T-helper 2 cell treated with Interferon-gamma antibody and Interleukin-4, amounts not matched to agents 100 ng/mL and 5 ng/mL, for 36 hours (primary cell): Measurements from ENCODE around the gene UNKL. TPM values are rescaled to one million over a fixed set of nuclear protein-coding genes. Genes with fewer than 3 reads are reported as not detected.
"Not testable (repeated sequence)": the region's sequence is repeated elsewhere in the genome, so short reads cannot be mapped to it uniquely, and the experiment has no call there.

Source experiments
- intact Hi-C: fragments of 100-400 bp; cut with micrococcal nuclease; formaldehyde crosslinking; loops from one replicate; pipeline ENCODE4 v1.15.1; 2023
- total RNA-seq: library from RNA; stranded (reverse); gene quantifications from 2 replicates; pipeline ENCODE4 v1.2.3, GENCODE V29; 2022

Gene UNKL
- total RNA-seq, 1 donor from 2014 or later: 31.7 TPM

GRCh38 chr16:1328136-1328535, 86.4 kb downstream of the UNKL start:
- intact Hi-C loops: not testable (repeated sequence)

GRCh38 chr16:1327619-1327947, 86.9 kb downstream of the UNKL start:
- intact Hi-C loops: no loop called here

- intact Hi-C loops: no loop called here
Measured at GRCh38 chr16:1326946-1327618, 87.4 kb downstream of the UNKL start.

- intact Hi-C loops: no loop called here
Measured at GRCh38 chr16:1326391-1326790, 88.1 kb downstream of the UNKL start.

GRCh38 chr16:1325673-1326371, 88.7 kb downstream of the UNKL start:
- intact Hi-C loops: no loop called here

GRCh38 chr16:1325261-1325660, 89.2 kb downstream of the UNKL start:
- intact Hi-C loops: no loop called here

GRCh38 chr16:1324286-1324826, 90.1 kb downstream of the UNKL start:
- intact Hi-C loops: no loop called here

GRCh38 chr16:1323296-1324239, 90.9 kb downstream of the UNKL start:
- intact Hi-C loops: no loop called here

- intact Hi-C loops: no loop called here
Measured at GRCh38 chr16:1322407-1322806, 92.1 kb downstream of the UNKL start.

GRCh38 chr16:1320658-1321240, 93.8 kb downstream of the UNKL start:
- intact Hi-C loops: no loop called here

- intact Hi-C loops: no loop called here
Measured at GRCh38 chr16:1320097-1320496, 94.4 kb downstream of the UNKL start.

- intact Hi-C loops: no loop called here
Measured at GRCh38 chr16:1319041-1319440, 95.5 kb downstream of the UNKL start.

- intact Hi-C loops: no loop called here
Measured at GRCh38 chr16:1318268-1318545, 96.3 kb downstream of the UNKL start.

- intact Hi-C loops: no loop called here
Measured at GRCh38 chr16:1317479-1318267, 96.8 kb downstream of the UNKL start.

- intact Hi-C loops: no loop called here
Measured at GRCh38 chr16:1316033-1316405, 98.5 kb downstream of the UNKL start.

- intact Hi-C loops: no loop called here
Measured at GRCh38 chr16:1315081-1316032, 99.1 kb downstream of the UNKL start.

- intact Hi-C loops: no loop called here
Measured at GRCh38 chr16:1314399-1315068, 100.0 kb downstream of the UNKL start.

GRCh38 chr16:1313721-1314369, 100.7 kb downstream of the UNKL start:
- intact Hi-C loops: no loop called here
